Fibroblast of lung (primary cell): ENCODE data around the gene INHBB.

Source experiments
- CTCF ChIP-seq, 2 donors: IDR thresholded peaks in 1 of 2; conservative IDR thresholded peaks in 1 of 2; 1 replicate in 1 of 2; 2 replicates in 1 of 2; pipeline ENCODE4 v1.5.1; 2011 to 2012; ENCODE audit warnings: low read length in 2 of 2, control low read depth in 1 of 2, inconsistent platforms in 1 of 2, low read depth in 1 of 2, mild to moderate bottlenecking in 1 of 2
- EZH2 ChIP-seq: IDR thresholded peaks from 2 replicates; pipeline ENCODE4 v1.5.1; 2012; ENCODE audit warnings: low read length, control low read depth, mild to moderate bottlenecking; ENCODE audit errors: missing control alignments

GRCh38 chr2:120348134-120348736, 2.3 kb downstream of the INHBB start:
- TF ChIP-seq CTCF (conservative IDR thresholded peaks at IDR 0.05 in 1 of 2, IDR thresholded peaks at IDR 0.05 in 1 of 2; ENCODE audit: low read depth in 1 of 2, low read length in 2 of 2) (no peak), EZH2 (no peak)
